Stimulated activated CD8-positive, alpha-beta memory T cell treated with anti-CD3 and anti-CD28 coated beads, Interleukin-15, amount 100 ng/mL, for 48 hours (primary cell): ENCODE data around the gene GZMB.
"Not testable (repeated sequence)": the region's sequence is repeated elsewhere in the genome, so short reads cannot be mapped to it uniquely, and the experiment has no call there.

Experiments used
- DNase-seq, 2 donors: peaks; one replicate each; pipeline ENCODE4 v3.0.0-alpha.2; 2020; ENCODE audit warnings: low read depth in 2 of 2

Gene GZMB

DNA sequence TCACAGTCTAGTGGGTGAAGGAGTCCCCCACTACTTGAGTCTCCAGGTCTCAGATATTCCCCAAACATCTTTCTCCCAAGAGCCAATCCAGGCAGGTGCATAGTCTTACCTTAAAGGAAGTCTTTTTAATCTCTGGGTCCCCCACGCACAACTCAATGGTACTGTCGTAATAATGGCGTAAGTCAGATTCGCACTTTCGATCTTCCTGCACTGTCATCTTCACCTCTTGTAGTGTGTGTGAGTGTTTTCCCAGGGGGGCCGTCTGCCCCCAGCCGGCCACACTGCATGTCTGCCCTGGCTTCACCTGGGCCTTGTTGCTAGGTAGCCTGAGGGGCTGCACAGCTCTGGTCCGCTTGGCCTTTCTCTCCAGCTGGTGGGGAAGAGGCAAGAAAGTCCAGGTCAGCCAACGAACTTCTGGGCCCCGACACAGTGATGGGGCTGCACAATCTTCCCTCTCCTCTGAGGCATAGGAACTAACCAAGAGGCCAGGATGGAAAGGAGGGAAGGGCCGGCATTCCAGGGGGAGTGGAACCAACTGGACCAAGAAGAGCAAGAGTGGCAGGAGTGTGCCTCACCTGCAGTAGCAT lies 2.1 kb downstream of the GZMB start:
- no peak for DNase-seq

DNA sequence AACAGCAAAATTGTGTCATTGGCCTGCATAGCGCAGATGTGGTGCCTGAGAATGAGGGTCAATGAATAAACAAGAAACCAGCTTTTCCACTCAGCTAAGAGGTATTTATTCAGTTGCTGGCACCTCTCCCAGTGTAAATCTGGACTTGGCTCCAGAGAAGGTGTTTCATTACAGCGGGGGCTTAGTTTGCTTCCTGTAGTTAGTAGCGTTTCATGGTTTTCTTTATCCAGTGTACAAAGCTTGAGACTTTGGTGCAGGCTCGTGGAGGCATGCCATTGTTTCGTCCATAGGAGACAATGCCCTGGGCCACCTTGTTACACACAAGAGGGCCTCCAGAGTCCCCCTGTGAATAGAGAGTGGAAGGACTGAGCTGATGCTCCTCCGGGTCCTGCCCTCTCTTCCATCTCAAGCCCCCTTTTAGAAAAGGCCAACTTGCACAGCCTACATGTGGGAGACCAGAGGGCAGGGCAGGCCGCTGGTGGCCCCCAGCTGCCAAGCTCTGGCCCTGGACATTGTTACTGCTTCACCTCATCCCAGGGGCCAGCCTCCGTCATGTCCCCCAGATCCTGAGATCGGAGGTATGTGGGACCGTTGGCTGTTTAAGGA lies 3.0 kb downstream of the GZMB start:
- DNase-seq: no peak

DNA sequence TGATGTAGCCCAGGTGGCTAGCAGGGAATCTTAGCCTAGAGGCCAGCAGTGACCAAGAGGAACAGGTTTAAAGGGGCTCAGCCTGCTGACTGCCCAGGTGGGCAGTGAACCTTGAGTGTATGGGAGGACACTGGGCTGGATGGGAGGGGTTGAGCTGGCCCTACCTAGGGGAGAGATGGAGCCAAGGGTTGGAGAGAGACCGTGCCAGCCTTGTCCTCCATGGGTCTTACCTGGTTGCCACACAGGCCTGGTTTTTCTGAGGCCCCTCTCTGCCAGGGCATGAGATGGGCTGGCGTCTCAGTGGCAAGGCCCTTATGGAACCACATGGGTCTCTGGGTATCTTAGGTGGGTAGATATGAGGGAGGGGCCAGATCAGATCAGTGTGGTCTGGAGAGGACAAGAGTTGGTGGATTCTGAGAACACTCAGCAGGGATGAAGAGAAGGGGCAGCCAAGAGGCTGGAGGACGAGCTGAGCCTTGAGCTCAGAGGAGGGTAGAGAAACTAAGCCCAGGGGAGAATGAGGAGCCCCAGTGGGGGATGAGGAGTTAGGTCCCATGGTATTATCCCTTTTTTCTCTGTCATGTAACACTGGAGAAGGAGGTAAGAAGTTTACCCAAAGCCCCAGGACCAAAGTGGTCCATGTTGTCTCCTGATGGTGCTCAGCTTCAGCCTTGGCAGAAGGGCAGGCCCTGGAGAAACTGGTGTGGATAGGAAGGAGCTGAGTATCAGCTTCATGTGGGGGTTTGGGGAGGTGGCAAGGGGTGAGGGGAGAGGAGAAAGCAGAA lies 3.7 kb downstream of the GZMB start:
- DNase-seq: peak in 1 of 2 donors; percentile 52

DNA sequence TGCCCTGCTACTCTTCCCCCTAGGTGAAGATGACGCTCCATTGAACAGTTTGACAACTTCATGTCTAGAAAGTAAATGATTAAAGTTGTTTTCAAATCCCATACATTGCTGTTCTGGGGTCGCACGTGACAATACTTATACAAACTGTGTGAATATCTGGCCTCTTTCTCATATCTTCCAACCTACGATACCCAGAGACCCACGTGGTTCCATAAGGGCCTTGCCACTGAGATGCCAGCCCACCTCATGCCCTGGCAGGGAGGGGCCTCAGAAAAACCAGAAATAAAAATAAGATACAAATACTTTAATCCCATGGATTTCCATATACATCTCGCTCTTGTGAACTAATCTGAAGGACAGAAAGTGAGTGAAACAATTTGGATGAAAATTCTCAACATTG lies 4.5 kb downstream of the GZMB start:
- no peak for DNase-seq

DNA sequence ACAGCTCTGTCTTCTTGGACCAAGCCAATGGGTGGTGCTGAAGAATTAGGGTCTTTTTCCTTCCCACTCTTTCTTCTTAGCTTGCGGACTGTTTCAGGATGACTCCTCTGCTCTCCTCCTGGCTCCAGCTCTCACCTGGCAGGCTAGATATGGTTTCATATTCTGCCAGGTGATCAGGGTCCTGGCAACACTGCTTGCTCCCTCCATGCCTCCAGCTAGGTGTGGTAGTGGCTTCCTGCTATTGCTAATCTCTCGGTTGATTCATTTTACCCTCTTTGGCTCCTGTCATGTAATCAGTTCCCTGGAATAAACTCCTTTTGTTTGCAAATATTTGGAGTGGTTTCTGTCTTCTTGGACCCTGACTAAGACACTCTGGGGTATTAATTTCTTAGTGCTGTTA lies 20.2 kb downstream of the GZMB start:
- DNase-seq: no peak

DNA sequence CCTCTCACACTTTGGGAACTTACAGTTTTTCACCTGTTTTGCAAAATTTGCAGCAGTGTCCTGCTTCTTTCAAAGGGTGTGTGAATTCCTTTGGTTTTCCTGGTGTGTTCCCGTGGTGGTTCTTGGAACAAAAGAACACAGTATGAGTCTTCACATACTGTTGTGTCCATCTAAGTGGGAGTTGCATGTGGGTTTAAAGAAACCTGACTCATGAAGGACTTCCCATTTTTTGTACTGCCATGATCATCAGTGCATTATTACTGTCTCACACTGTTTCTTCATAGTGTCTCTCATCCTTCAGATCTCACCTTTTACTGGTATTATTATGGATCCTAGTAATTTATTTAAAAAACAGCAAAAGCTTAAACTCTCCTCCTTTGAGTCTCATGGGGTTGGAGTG lies 20.7 kb downstream of the GZMB start:
- DNase-seq: no peak

DNA sequence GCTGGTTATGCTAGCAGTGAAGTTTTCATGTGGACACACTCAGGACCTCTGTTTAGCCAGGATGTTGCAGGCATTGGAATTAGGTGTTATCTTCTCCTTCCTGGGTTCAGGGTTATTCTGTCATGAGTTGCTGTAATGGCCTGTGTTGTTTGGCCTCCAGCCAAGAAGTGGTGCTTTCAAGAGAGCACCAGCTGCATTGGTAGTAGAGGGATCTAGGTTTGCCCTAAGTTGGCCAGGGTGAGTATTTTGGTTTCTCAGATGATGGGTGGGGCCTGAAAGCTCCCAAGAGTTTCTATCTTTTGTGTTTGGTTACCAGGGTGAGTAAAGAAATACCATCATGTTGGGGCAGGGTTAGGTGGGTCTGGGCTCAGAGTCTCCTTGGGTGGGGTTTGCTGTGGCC lies 21.8 kb downstream of the GZMB start:
- DNase-seq: no peak

DNA sequence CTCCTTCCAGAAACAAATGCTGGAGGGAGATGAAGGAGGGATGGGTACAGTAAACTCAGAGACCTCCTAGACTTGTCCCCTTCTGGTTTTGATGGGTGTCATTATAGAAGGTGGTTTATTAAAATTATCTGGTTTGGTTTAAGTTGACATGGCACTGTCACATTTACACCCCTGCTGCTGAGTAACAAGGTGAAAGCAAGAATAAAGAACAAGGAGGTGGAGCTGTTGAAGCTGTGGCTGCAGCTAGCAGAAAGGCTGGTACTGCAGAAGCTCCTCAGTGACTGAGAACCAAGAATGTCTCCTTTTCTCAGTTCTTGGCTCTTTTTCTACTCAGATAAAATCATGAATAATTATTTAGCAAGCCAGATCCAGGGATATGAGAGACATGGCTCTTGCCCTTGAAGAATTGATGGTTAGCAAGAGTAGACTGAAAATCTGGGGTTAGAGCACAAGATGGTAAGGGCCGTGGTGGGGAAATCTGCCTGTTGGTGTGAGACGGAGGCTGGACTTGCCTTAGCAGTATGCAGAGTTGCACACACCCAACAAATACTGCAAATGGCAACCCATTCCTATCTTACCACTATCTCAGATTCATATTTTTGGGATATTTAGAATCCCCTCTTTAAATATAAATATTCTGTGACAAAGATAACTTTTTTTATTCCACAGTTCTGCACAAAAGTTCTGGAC lies 24.2 kb downstream of the GZMB start, which contains the start of gene GZMH:
Gene GZMH (minus strand): TSS at position 31 of the 690 bp plus-strand sequence. CDS start 72 bp downstream, outside the sequence.
- DNase-seq: no peak

DNA sequence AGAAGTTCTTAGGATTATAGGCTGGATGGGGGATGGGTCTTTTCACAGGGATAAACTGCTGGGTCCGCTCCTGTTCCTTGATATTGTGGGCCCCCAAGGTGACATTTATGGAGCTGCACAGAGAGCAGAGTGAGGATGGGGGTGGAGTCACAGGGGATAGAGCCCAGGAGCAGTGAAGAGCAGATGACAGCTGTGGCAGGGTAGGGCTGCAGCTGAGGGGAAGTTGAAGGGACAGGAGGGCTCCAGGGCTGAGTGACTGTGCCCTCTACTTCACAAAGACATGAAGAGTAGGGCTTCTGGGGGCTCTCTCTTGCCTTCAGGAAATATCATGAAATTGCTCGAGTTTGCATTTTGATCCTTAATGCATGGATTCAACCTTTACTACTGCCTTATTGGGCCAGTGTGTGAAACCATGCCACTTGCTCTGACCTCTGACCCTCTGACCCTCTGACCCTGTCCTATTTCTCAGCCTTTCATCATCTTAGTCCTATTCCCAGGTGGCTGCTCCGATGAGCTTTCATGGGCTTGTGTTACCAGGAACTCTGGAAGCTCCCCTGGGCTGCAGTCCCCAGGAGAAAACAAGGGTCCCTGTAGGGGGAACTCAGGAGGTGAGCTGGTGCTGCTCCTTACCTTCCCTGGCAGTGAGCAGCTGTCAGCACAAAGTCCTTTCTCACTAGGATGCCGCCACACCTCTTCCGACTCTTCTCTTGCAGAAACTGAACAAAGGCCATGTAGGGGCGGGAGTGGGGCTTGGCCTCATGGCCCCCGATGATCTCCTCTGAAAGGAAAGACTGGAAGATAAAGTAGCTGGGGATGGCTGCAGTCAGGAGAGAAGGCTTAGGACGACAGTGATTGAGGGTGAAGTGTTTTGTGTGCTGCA lies 26.1 kb downstream of the GZMB start:
- DNase-seq: no peak

DNA sequence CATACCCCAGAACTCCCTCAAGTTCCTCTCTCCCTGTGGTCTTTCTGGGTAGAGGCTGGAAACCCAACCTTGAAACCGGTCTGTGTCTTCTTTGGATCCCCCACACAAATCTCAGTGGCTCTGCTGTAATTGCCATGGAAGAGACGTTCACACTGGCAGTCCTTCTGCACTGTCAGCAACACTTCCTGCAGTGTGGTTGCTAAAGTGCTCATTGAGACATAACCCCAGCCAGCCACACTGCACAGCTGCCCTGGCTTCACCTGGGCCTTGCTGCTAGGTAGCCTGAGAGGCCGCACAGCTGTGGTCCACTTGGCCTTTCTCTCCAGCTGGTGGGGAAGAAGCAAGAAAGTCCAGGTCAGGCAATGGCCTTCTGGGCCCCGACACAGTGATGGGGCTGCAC lies 26.9 kb downstream of the GZMB start:
- no peak for DNase-seq

DNA sequence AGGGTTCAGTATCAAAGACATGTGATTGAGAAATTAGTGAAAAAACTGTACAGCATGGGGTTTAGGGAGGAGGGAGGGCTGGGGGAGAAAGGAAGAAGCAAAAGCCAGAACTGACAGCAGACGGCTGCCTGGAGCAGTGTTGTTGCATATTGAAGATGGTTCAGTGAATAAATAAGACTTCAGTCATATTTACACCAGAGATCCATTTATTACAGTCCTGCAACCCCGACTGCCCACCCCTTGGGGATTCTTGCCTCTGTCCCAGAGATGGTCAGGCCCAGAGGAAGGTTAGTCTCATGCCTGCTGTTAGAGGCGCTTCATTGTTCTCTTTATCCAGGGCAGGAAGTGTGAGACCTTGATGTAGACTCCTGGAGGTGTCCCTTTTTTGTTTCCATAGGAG lies 27.7 kb downstream of the GZMB start:
- DNase-seq: no peak

DNA sequence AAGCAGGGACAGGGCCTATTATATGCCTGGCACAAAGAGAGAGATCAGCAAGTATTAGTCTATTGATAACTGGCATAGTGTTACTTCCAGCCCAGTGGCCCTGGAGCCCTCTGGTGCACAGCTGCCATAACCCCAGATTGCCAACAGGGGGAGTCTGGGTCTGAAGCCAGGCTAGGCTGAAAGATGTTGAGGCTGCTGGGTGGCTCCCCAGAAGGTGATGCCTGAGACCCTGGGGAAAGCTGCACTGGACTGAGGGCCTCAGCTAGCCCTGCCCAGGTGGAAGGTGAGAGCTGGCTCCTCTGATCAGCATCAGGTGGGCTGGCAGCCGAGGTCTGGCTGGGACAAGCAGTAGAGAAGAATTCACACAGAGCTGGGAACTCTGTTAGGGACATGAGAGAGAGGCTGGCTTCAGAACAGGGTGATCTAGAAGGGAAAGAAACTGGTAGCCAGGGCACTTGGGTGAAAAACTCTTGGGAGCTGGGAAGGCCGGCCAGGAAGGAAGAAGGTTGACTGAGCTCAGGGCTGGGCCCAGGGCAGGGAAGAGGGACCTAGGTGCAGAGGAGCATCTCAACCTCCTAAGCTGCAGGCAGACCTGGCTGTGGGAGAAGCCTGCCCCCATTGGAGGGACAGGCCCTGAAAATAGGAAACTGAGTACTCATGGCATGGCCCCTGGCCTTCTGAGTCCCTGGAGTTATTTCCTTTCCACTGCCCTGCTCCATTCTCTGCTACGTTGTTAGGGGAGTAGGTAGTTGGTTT lies 28.4 kb downstream of the GZMB start:
- DNase-seq: peak; percentile 58 to 59

DNA sequence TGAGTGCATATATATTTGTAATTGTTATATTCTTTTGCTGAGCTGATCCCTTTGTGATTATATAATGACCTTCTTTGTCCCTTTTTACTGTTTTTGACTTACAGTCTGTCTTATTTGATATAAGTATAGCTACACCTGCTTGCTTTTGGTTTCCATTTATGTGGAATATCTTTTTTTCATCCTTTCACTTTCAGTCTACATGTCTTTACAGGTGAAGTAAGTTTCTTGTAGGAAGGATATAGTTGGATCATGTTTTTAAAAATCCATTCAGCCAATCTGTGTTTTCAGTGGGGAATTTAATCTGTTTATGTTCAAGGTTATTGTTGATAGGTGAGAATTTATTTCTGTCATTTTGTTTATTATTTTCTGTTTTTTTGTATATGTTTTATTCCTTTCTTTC lies 36.6 kb downstream of the GZMB start:
- DNase-seq: no peak

DNA sequence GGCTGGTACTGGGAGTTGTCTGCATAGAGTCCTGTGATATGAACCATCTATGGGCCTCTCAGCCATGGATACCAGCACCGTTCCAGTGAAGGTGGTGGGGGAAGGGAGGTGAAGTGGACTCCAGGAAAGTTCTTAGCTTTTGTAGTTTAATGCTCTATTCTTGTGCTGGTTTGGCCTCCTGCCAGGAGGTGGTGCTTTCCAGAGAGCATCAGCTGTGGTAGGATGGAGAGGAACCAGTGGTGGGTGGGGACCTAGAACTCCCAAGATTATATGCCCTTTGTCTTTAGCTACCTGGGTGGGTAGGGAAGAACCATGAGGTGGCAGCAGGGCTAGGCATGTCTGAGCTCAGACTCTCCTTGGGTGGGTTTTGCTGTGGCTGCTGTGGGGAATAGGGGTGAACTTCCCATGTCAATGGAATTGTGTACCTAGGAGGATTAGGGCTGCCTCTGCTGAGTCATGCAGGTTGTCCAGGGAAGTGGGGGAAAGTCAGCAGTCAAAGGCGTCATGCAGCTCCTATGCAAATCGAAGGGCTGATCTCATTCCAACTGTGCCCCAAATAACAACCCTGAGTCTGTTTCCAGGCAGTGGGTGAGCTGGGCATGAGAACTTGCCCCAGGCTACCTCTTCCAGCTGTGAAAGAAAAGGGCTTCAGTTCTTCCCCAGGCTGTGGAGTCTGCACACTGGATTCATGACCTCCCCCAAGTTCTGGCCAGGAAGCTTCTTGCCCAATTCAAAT lies 38.7 kb downstream of the GZMB start:
- no peak for DNase-seq

DNA sequence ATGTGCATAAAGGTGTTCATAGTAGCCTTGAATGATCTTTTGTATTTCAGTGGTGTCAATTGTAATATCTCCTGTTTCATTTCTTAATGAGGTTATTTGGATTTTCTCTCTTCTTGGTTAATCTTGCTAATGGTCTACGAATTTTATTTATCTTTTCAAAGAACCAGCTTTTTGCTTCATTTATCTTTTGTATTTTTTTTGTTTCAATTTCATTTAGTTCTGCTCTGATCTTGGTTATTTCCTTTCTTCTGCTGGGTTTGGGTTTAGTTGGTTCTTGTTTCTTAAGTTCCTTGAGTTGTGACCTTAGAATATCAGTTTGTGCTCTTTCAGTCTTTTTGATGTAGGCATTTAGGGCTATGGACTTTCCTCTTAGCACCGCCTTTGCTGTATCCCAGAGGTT lies 43.0 kb downstream of the GZMB start:
- DNase-seq: not testable (repeated sequence)

DNA sequence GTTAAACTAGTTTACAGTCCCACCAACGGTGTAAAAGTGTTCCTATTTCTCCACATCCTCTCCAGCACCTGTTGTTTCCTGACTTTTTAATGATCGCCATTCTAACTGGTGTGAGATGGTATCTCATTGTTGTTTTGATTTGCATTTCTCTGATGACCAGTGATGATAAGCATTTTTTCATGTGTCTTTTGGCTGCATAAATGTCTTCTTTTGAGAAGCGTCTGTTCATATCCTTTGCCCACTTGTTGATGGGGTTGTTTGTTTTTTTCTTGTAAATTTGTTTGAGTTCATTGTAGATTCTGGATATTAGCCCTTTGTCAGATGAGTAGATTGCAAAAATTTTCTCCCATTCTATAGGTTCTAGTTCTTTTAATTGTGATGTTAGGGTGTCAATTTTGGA lies 49.6 kb downstream of the GZMB start:
- not testable (repeated sequence) for DNase-seq
